ENCODE measurements around the gene GUSB.

The GUSB gene

GRCh38 chr7:65923316-65923715 is 58.7 kb downstream of the GUSB start:
- TF ChIP-seq YY1 (IDR thresholded peaks at IDR 0.05; ENCODE audit: insufficient read depth, insufficient read length), result no peak
- TF ChIP-seq SUZ12 (IDR thresholded peaks at IDR 0.05; ENCODE audit: extremely low read depth, insufficient read depth, insufficient read length), result no peak
- TF ChIP-seq ZNF274 (IDR thresholded peaks at IDR 0.05; ENCODE audit: low read depth, low read length), result no peak
- DNase-seq (ENCODE audit: low read depth, low spot score), result no peak
- Histone ChIP-seq H3K4me1 (ENCODE audit: insufficient read depth, insufficient read length) (no peaks in the 10 kb centered on the region), H3K9ac (ENCODE audit: insufficient read length, low read depth) (no peak overlapping the region), H3K4me3 (ENCODE audit: insufficient read length, low read depth) (no peak overlapping the region), H3K36me3 (ENCODE audit: insufficient read depth, insufficient read length, low read length) (peaks cover 5% of the 10 kb centered on the region), H3K9me3 (ENCODE audit: insufficient read depth, low read length) (no peaks in the 10 kb centered on the region), H3K27me3 (ENCODE audit: insufficient read depth, insufficient read length) (no peaks in the 10 kb centered on the region)

GRCh38 chr7:65915921-65916657 is 65.9 kb downstream of the GUSB start:
- TF ChIP-seq YY1 (IDR thresholded peaks at IDR 0.05; ENCODE audit: insufficient read depth, insufficient read length), result no peak
- TF ChIP-seq ZNF274 (IDR thresholded peaks at IDR 0.05; ENCODE audit: low read depth, low read length), result no peak
- no peak for TF ChIP-seq SUZ12 (IDR thresholded peaks at IDR 0.05; ENCODE audit: extremely low read depth, insufficient read depth, insufficient read length)
- Histone ChIP-seq H3K4me3 (ENCODE audit: insufficient read length, low read depth) (no peak overlapping the region), H3K9me3 (ENCODE audit: insufficient read depth, low read length) (no peaks in the 10 kb centered on the region), H3K4me1 (ENCODE audit: insufficient read depth, insufficient read length) (no peaks in the 10 kb centered on the region), H3K36me3 (ENCODE audit: insufficient read depth, insufficient read length, low read length) (peaks cover 3% of the 10 kb centered on the region), H3K9ac (ENCODE audit: insufficient read length, low read depth) (no peak overlapping the region), H3K27me3 (ENCODE audit: insufficient read depth, insufficient read length) (no peaks in the 10 kb centered on the region)
- no peak for DNase-seq (ENCODE audit: low read depth, low spot score)

- no peak for TF ChIP-seq YY1 (IDR thresholded peaks at IDR 0.05; ENCODE audit: insufficient read depth, insufficient read length)
- no peak for TF ChIP-seq SUZ12 (IDR thresholded peaks at IDR 0.05; ENCODE audit: extremely low read depth, insufficient read depth, insufficient read length)
- no peak for TF ChIP-seq ZNF274 (IDR thresholded peaks at IDR 0.05; ENCODE audit: low read depth, low read length)
- no peaks in the 10 kb centered on the region for H3K9me3 ChIP-seq (ENCODE audit: insufficient read depth, low read length)
- H3K36me3 ChIP-seq (ENCODE audit: insufficient read depth, insufficient read length, low read length), result no peaks in the 10 kb centered on the region
- H3K27me3 ChIP-seq (ENCODE audit: insufficient read depth, insufficient read length), result no peaks in the 10 kb centered on the region
- no peak overlapping the region for H3K9ac ChIP-seq (ENCODE audit: insufficient read length, low read depth)
- H3K4me1 ChIP-seq (ENCODE audit: insufficient read depth, insufficient read length), result no peaks in the 10 kb centered on the region
- H3K4me3 ChIP-seq (ENCODE audit: insufficient read length, low read depth), result no peak overlapping the region
- no peak for DNase-seq (ENCODE audit: low read depth, low spot score)
Measured at GRCh38 chr7:65912237-65912636, 69.8 kb downstream of the GUSB start.
